Natural killer cell (primary cell): ENCODE results near the gene ITGA1. TPM values are rescaled to one million over a fixed set of nuclear protein-coding genes. Genes with fewer than 3 reads are reported as not detected.

Experiments
- ATAC-seq, 3 donors: fragments of 150-1000 bp in 2 of 3; fragments of 200-7000 bp in 1 of 3; cut with Tn5 transposase; 1 replicate in 1 of 3; 2 replicates in 2 of 3; pipeline ENCODE4 v1.10.0; 2021; ENCODE audit warnings: mild to moderate bottlenecking in 2 of 3, moderate library complexity in 2 of 3
- DNase-seq, 2 donors: peaks; one replicate each; pipeline versions ENCODE4 v3.0.0 to v3.0.0-alpha.2; 2013 to 2021; ENCODE audit warnings: mixed read lengths in 1 of 2
- H3K27ac ChIP-seq: one replicate; pipeline ENCODE4 v1.5.1; 2013; ENCODE audit warnings: mild to moderate bottlenecking, low read length
- H3K27me3 ChIP-seq: one replicate; pipeline ENCODE4 v1.6.1; 2013; ENCODE audit warnings: low read length; ENCODE audit not compliant: control insufficient read depth, insufficient read depth
- H3K36me3 ChIP-seq: one replicate; pipeline ENCODE4 v1.6.1; 2013; ENCODE audit warnings: low read length; ENCODE audit not compliant: control insufficient read depth, insufficient read depth
- H3K4me1 ChIP-seq: one replicate; pipeline ENCODE4 v1.6.1; 2013; ENCODE audit warnings: low read length; ENCODE audit not compliant: control insufficient read depth, insufficient read depth
- H3K4me3 ChIP-seq: one replicate; pipeline ENCODE4 v1.5.1; 2013; ENCODE audit warnings: low read length
- H3K9me3 ChIP-seq: one replicate; pipeline ENCODE4 v1.6.1; 2013; ENCODE audit warnings: low read length; ENCODE audit not compliant: control insufficient read depth, insufficient read depth
- H3K27ac Mint-ChIP-seq, 2 donors: one replicate each; pipeline ENCODE4 v1.8.0; 2022; ENCODE audit warnings: mild to moderate bottlenecking in 2 of 2, mixed read lengths in 2 of 2, moderate library complexity in 1 of 2
- H3K27me3 Mint-ChIP-seq, 2 donors: one replicate each; pipeline ENCODE4 v1.8.0; 2022; ENCODE audit warnings: low read depth in 2 of 2, mixed read lengths in 2 of 2
- H3K36me3 Mint-ChIP-seq: one replicate; pipeline ENCODE4 v1.8.0; 2022; ENCODE audit warnings: mixed read lengths
- H3K4me1 Mint-ChIP-seq, 2 donors: one replicate each; pipeline ENCODE4 v1.8.0; 2022; ENCODE audit warnings: mixed read lengths in 2 of 2
- H3K4me3 Mint-ChIP-seq: one replicate; pipeline ENCODE4 v1.8.0; 2022; ENCODE audit warnings: mild to moderate bottlenecking, moderate library complexity, mixed read lengths
- H3K9me3 Mint-ChIP-seq, 2 donors: one replicate each; pipeline ENCODE4 v1.8.0; 2022; ENCODE audit warnings: mixed read lengths in 2 of 2
- CTCF ChIP-seq: fragments of 200-600 bp; IDR thresholded peaks from one replicate; pipeline ENCODE4 v1.8.0; 2022; ENCODE audit warnings: antibody characterized with exemption
- WGBS: methylation state at CpG from one replicate; pipeline ENCODE4 v1.1.7; 2013; ENCODE audit warnings: missing lambda C conversion rate; ENCODE audit not compliant: insufficient coverage; 5-methylcytosine and 5-hydroxymethylcytosine counted together
- intact Hi-C: fragments of 100-400 bp; cut with micrococcal nuclease; formaldehyde crosslinking; loops from one replicate; pipeline ENCODE4 v1.14.2; 2022
- total RNA-seq, 4 donors: library from RNA; stranded (reverse); fragments of 120-200 nt in 1 of 4; gene quantifications; one replicate each; pipeline versions ENCODE4 v1.2.3 to v1.2.4, GENCODE V29; 2013 to 2022

The ITGA1 gene
- total RNA-seq, 3 donors from 2014 or later (not counting 1 experiment from before 2014, with no cell fraction given): 0.45 to 0.82 (median 0.47) TPM

- Mint-ChIP-seq H3K36me3 (no peaks in the 10 kb centered on the region), H3K4me1 (peaks cover 9 to 17% of the 10 kb centered on the region in 2 donors), H3K4me3 (no peak overlapping the region), H3K27me3 (no peaks in the 10 kb centered on the region), H3K27ac (no peak overlapping the region), H3K9me3 (no peaks in the 10 kb centered on the region)
- no peak overlapping the region for H3K27ac ChIP-seq
- no peaks in the 10 kb centered on the region for H3K27me3 ChIP-seq
- H3K9me3 ChIP-seq: no peaks in the 10 kb centered on the region
- H3K4me3 ChIP-seq: no peak overlapping the region
- no peak for TF ChIP-seq CTCF
- DNase-seq (no peak), ATAC-seq (no peak)
- no peaks in the 10 kb centered on the region for H3K36me3 ChIP-seq
- intact Hi-C loops: no loop called here
- H3K4me1 ChIP-seq: no peaks in the 10 kb centered on the region
Observed at GRCh38 chr5:52807037-52807436, 19.3 kb downstream of the ITGA1 start.

- Histone ChIP-seq H3K27ac (no peak overlapping the region), H3K36me3 (no peaks in the 10 kb centered on the region), H3K4me1 (no peaks in the 10 kb centered on the region), H3K4me3 (no peak overlapping the region), H3K9me3 (no peaks in the 10 kb centered on the region), H3K27me3 (no peaks in the 10 kb centered on the region)
- Mint-ChIP-seq H3K4me1 (peaks cover 9 to 17% of the 10 kb centered on the region in 2 donors), H3K36me3 (no peaks in the 10 kb centered on the region), H3K9me3 (no peaks in the 10 kb centered on the region), H3K4me3 (no peak overlapping the region), H3K27ac (no peak overlapping the region), H3K27me3 (no peaks in the 10 kb centered on the region)
- DNase-seq (no peak), ATAC-seq (no peak)
- no peak for TF ChIP-seq CTCF
- intact Hi-C loops: no loop called here
Observed at GRCh38 chr5:52807723-52808122, 20.0 kb downstream of the ITGA1 start.

- H3K4me3 Mint-ChIP-seq: no peak overlapping the region
- DNase-seq (no peak), ATAC-seq (no peak)
- no peaks in the 10 kb centered on the region for H3K4me1 ChIP-seq
- H3K9me3 ChIP-seq: no peaks in the 10 kb centered on the region
- H3K27me3 Mint-ChIP-seq: no peaks in the 10 kb centered on the region
- H3K27ac ChIP-seq: no peak overlapping the region
- peaks cover 3 to 16% of the 10 kb centered on the region in 2 donors for H3K4me1 Mint-ChIP-seq
- H3K4me3 ChIP-seq: no peak overlapping the region
- no peaks in the 10 kb centered on the region for H3K36me3 Mint-ChIP-seq
- no peaks in the 10 kb centered on the region for H3K36me3 ChIP-seq
- H3K27me3 ChIP-seq: no peaks in the 10 kb centered on the region
- TF ChIP-seq CTCF: no peak
- WGBS: 100% methylated on average over 2 of the region's 2 CpGs
- H3K27ac Mint-ChIP-seq: no peak overlapping the region
- no peaks in the 10 kb centered on the region for H3K9me3 Mint-ChIP-seq
- intact Hi-C loops: no loop called here
Observed at GRCh38 chr5:52808316-52808901, 20.7 kb downstream of the ITGA1 start.

GRCh38 chr5:52809884-52810283 is 22.2 kb downstream of the ITGA1 start:
- Histone ChIP-seq H3K27ac (no peak overlapping the region), H3K9me3 (no peaks in the 10 kb centered on the region), H3K4me3 (no peak overlapping the region), H3K4me1 (no peaks in the 10 kb centered on the region), H3K36me3 (no peaks in the 10 kb centered on the region), H3K27me3 (no peaks in the 10 kb centered on the region)
- no peak overlapping the region for H3K4me3 Mint-ChIP-seq
- H3K27me3 Mint-ChIP-seq: no peaks in the 10 kb centered on the region
- H3K9me3 Mint-ChIP-seq: no peaks in the 10 kb centered on the region
- no peak overlapping the region for H3K27ac Mint-ChIP-seq
- 33% methylated on average over 1 of the region's 1 CpG for WGBS
- no peaks in the 10 kb centered on the region for H3K36me3 Mint-ChIP-seq
- DNase-seq (no peak), ATAC-seq (no peak)
- TF ChIP-seq CTCF: no peak
- intact Hi-C loops: no loop called here
- H3K4me1 Mint-ChIP-seq: peaks cover 0 to 5% of the 10 kb centered on the region in 2 donors
